Ascending aorta (tissue), 2 donors: ENCODE results near the gene SPSB1. TPM values are rescaled to one million over a fixed set of nuclear protein-coding genes. Genes with fewer than 3 reads are reported as not detected.
"Not testable (repeated sequence)": the region's sequence is repeated elsewhere in the genome, so short reads cannot be mapped to it uniquely, and the experiment has no call there.

ENCODE experiments used
- DNase-seq, 2 donors: peaks; one replicate each; pipeline ENCODE4 v3.0.0-alpha.2; 2019; ENCODE audit warnings: low spot score in 2 of 2
- H3K27ac ChIP-seq, 2 donors: fragments of 200-600 bp; sonication (generic); one replicate each; pipeline ENCODE4 v1.5.1; 2016 to 2017; ENCODE audit warnings: mild to moderate bottlenecking in 1 of 2
- H3K27me3 ChIP-seq: fragments of 200-600 bp; sonication (generic); one replicate; pipeline ENCODE4 v1.5.1; 2017
- H3K36me3 ChIP-seq, 2 donors: fragments of 200-600 bp; sonication (generic); one replicate each; pipeline ENCODE4 v1.5.1; 2016
- H3K4me1 ChIP-seq, 2 donors: fragments of 200-600 bp; sonication (generic); one replicate each; pipeline ENCODE4 v1.5.1; 2016 to 2017; ENCODE audit warnings: mild to moderate bottlenecking in 1 of 2
- H3K4me3 ChIP-seq, 2 donors: fragments of 200-600 bp; sonication (generic); one replicate each; pipeline ENCODE4 v1.5.1; 2016 to 2017; ENCODE audit warnings: mild to moderate bottlenecking in 1 of 2
- H3K9me3 ChIP-seq, 2 donors: fragments of 200-600 bp; sonication (generic); one replicate each; pipeline ENCODE4 v1.5.1; 2016
- intact Hi-C: fragments of 100-400 bp; cut with DNase I; formaldehyde crosslinking; loops from one replicate; pipeline ENCODE4 v1.15.1; 2023
- total RNA-seq: library from RNA; depleted of rRNA; stranded (reverse); fragments of >200 nt; gene quantifications from one replicate; pipeline ENCODE4 v1.1.0, GENCODE V29; 2016
- TF ChIP-seq, protein P1 (sequence below), 3 experiments: fragments of 200-600 bp in 2 of 3; fragments of 450-650 bp in 1 of 3; sonication (generic) in 2 of 3; IDR thresholded peaks; one replicate each; pipeline ENCODE4 v1.5.1; 2016 to 2019; ENCODE audit warnings: antibody characterized with exemption in 3 of 3, mild to moderate bottlenecking in 1 of 3, moderate library complexity in 1 of 3

SPSB1 gene
- total RNA-seq, 1 donor from 2014 or later = 64.9 TPM

DNA sequence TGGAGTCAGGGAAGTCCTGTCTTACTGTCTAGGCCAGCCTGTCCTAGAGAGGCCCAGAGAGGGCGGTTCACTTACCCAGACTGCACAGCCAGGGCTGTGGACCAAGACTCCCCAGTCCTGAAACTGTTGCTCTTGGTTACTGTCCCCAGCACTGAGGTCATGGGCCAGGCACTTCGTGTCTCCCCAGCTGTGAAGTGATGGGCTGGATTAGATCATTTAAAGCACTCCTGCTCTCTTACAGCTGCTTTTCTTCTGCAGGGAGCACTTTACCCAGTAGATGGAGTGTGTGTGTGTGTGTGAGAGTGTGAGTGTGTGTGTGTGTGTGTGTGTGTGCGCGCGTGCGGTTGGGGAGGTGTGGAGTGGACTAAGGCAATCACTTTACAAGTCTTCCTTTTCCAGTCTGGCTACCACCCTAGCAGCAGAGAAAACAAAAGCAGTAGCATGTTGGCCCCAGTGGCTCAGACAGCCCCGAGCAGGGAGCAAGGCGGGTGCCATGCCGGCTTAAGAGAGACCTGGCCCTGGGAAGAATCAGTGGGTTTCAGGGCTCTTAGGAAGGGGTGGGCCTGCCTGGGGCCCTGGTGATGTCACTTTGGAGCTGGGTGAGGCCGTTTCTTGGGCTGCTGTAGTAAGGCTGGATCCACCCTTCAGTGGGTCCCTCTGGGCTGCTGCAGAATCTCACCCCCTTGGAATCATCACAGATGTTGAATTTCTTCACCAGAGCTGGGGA lies 2.4 kb downstream of the SPSB1 start:
- no peak for DNase-seq
- Histone ChIP-seq H3K4me1 (peaks cover 8 to 37% of the 10 kb centered on the region in 2 donors), H3K27ac (peak overlapping the region; percentile 82 to 98), H3K36me3 (no peaks in the 10 kb centered on the region), H3K9me3 (no peaks in the 10 kb centered on the region), H3K27me3 (no peaks in the 10 kb centered on the region), H3K4me3 (peak overlapping the region; percentile 89 to 95)
- intact Hi-C loops = loop anchor here (5.0 kb wide), 1 partner anchor 58 kb away; no protein-coding TSS in a partner anchor
- TF ChIP-seq, protein P1, sequence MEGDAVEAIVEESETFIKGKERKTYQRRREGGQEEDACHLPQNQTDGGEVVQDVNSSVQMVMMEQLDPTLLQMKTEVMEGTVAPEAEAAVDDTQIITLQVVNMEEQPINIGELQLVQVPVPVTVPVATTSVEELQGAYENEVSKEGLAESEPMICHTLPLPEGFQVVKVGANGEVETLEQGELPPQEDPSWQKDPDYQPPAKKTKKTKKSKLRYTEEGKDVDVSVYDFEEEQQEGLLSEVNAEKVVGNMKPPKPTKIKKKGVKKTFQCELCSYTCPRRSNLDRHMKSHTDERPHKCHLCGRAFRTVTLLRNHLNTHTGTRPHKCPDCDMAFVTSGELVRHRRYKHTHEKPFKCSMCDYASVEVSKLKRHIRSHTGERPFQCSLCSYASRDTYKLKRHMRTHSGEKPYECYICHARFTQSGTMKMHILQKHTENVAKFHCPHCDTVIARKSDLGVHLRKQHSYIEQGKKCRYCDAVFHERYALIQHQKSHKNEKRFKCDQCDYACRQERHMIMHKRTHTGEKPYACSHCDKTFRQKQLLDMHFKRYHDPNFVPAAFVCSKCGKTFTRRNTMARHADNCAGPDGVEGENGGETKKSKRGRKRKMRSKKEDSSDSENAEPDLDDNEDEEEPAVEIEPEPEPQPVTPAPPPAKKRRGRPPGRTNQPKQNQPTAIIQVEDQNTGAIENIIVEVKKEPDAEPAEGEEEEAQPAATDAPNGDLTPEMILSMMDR (IDR thresholded peaks at IDR 0.05) = peak in 1 of 3 experiments; percentile 42

DNA sequence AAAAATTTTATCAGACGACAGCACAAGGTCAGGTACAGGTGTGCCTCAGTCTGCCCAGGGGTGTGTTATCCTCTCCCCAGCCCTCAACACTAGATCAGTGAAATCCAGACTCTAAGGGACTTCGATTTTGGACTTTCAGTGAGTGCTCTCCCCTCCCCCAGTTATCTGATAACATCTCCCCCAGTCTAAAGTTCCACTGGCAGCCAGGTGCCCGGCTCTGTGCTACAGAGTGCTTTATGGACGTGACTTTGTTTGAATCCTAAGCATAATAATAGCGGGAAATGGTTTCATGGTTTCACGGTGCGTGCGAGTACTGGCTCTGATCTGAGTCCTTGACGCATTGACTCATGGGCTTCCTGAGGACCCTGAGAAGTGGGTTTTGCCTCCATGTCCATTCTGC lies 3.2 kb downstream of the SPSB1 start:
- intact Hi-C loops = no loop called here
- TF ChIP-seq, protein P1 (IDR thresholded peaks at IDR 0.05) = no peak
- Histone ChIP-seq H3K4me1 (peaks cover 8 to 39% of the 10 kb centered on the region in 2 donors), H3K4me3 (peak overlapping the region; percentile 89 to 95), H3K27me3 (no peaks in the 10 kb centered on the region), H3K27ac (peak overlapping the region in 1 of 2 donors; percentile 98), H3K9me3 (no peaks in the 10 kb centered on the region), H3K36me3 (no peaks in the 10 kb centered on the region)
- DNase-seq = no peak

DNA sequence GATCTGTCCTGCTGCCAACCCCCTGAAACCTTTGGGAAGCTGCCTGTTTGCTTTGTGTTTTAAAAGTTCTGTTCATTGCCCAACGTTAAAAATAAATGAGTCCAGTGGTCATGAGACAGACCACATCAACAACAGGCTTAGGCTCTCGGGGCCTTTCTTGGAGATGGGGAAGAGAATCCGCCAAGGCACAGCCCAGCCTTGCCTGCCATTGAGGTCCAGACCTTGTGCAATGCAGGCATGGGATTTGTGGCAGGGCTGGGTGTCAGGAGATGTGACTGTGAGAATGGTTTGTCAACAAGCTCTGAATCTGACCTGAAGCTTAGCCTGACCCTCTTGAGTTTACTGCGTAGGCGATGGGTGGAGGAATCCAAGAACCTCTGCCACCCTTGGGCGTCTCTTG lies 4.2 kb downstream of the SPSB1 start:
- Histone ChIP-seq H3K4me3 (peak overlapping the region in 1 of 2 donors; percentile 19), H3K27me3 (no peaks in the 10 kb centered on the region), H3K9me3 (no peaks in the 10 kb centered on the region), H3K4me1 (peaks cover 8 to 46% of the 10 kb centered on the region in 2 donors), H3K36me3 (no peaks in the 10 kb centered on the region), H3K27ac (peak overlapping the region in 1 of 2 donors; percentile 31)
- no peak for DNase-seq
- intact Hi-C loops = no loop called here
- TF ChIP-seq, protein P1 (IDR thresholded peaks at IDR 0.05) = no peak

DNA sequence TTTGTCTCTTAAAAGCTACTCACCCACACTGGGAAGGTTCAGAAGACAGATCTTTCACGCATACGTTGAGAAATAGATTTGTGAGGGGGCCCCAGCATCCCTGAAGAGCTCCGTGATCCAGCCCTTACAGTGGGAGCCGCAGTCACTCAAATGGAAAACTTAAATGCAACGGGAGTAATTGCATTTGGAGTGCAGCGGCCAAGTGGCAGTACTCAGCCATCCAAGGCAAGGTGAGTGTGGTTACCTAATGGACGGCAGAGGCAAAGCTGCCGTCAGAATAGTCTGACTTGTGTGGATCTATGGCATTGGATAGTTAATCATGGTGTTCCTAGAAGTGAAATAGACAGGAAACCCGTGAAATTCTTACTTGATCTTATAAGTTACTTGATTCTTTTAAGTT lies 5.1 kb downstream of the SPSB1 start:
- peak overlapping the region in 1 of 2 donors; percentile 31 for H3K27ac ChIP-seq
- H3K36me3 ChIP-seq = no peaks in the 10 kb centered on the region
- H3K4me1 ChIP-seq = peaks cover 12 to 56% of the 10 kb centered on the region in 2 donors
- H3K27me3 ChIP-seq = no peaks in the 10 kb centered on the region
- H3K4me3 ChIP-seq = no peak overlapping the region
- H3K9me3 ChIP-seq = no peaks in the 10 kb centered on the region
- intact Hi-C loops = no loop called here
- TF ChIP-seq, protein P1 (IDR thresholded peaks at IDR 0.05) = no peak
- no peak for DNase-seq

DNA sequence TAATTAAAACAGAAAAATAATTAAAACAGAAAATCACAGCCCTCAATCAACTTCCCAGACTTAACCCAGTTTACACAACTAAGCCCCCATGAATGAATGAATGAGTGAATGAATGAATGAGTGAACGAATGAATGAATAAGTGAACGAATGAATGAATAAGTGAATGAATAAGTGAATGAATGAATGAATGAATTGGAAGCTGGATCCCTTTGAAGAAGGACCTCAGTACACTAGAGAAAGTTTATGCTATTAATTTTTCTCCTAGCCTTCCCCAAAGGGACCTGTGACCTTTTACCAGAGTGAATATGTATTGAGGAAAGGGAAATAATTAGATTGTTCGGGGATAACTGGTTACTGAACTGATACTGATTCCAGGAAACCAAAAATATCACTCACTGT lies 5.6 kb downstream of the SPSB1 start:
- intact Hi-C loops = no loop called here
- H3K27ac ChIP-seq = peak overlapping the region in 1 of 2 donors; percentile 38

DNA sequence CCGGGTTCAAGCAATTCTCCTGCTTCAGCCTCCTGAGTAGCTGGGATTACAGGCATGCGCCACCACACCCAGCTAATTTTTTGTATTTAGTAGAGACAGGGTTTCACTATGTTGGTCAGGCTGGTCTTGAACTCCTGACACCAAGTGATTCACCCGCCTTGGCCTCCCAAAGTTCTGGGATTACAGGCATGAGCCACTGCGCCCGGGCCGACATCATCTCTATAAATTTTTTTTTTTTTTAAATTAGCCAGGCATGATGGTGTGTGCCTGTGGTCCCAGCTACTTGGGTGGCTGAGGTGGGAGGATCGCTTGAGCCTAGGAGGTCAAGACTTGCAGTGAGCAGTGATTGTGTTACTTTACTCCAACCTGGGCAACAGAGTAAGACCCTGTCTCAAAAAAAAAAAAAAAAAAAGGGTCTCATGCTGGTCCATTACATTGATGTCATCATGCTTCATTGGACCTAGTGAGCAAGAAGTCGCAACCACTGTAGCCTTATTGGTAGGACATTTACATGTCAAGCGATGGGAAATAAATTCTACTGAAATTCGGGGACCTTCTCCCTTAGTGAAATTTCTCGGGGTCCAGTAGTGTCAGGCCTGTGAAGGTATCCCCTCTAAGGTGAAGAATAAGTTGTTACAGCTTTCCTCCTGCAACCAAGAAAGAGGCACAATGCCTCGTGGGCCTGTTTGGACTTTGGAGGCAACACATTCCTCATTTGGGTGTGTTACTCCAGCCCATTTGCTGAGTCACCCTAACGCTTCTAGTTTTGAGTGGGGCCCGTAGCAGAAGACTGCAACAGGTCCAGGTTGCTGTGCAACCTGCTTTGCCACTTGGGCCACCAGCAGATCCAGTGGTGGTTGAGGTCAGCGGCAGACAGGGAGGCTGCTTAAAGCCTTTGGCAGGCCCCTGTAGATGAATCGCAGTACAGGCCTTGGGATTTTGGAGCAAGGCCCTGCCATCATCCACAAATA lies 7.2 kb downstream of the SPSB1 start:
- H3K4me3 ChIP-seq, H3K36me3 ChIP-seq, DNase-seq, H3K27me3 ChIP-seq, H3K9me3 ChIP-seq, intact Hi-C loops: not testable (repeated sequence)
- peak overlapping the region; percentile 35 to 82 for H3K27ac ChIP-seq
- peaks cover 24 to 70% of the 10 kb centered on the region in 2 donors for H3K4me1 ChIP-seq

More for the DNA sequence above, 5.6 kb downstream of the SPSB1 start:
- Histone ChIP-seq H3K4me3 (no peak overlapping the region), H3K9me3 (no peaks in the 10 kb centered on the region), H3K27me3 (no peaks in the 10 kb centered on the region), H3K4me1 (peaks cover 14 to 58% of the 10 kb centered on the region in 2 donors), H3K36me3 (no peaks in the 10 kb centered on the region)
- TF ChIP-seq, protein P1 (IDR thresholded peaks at IDR 0.05) = no peak
- DNase-seq = no peak
